ENCODE results near the gene KCNQ5. TPM values are rescaled to one million over a fixed set of nuclear protein-coding genes. Genes with fewer than 3 reads are reported as not detected.

KCNQ5 gene
- total RNA-seq, 6 donors from 2014 or later: 0.30 to 3.1 (median 0.32) TPM

GRCh38 chr6:73152966-73153757 lies 531.3 kb downstream of the KCNQ5 start:
- 44 to 47% methylated on average over 2 of the region's 2 CpGs for WGBS, 2 donors
- no peak for TF ChIP-seq EP300 (IDR thresholded peaks at IDR 0.05)

GRCh38 chr6:73156793-73157767 lies 535.2 kb downstream of the KCNQ5 start:
- DNase-seq (peak in 1 of 2 donors; percentile 66), ATAC-seq (ENCODE audit: low FRiP score in 2 of 2) (no peak)
- no peaks in the 10 kb centered on the region for H3K27me3 ChIP-seq
- no peaks in the 10 kb centered on the region for H3K36me3 ChIP-seq
- H3K4me3 ChIP-seq: no peak overlapping the region
- WGBS, 2 donors: 92 to 95% methylated on average over 41 of the region's 41 CpGs
- H3K27ac ChIP-seq: no peak overlapping the region
- no peaks in the 10 kb centered on the region for H3K4me1 ChIP-seq
- TF ChIP-seq EP300 (IDR thresholded peaks at IDR 0.05) (no peak), POLR2AphosphoS5 (IDR thresholded peaks at IDR 0.05) (no peak), CTCF (IDR thresholded peaks at IDR 0.05) (no peak), POLR2A (IDR thresholded peaks at IDR 0.05) (no peak)
- peaks cover 0 to 5% (median 0%) of the 10 kb centered on the region in 4 donors for H3K9me3 ChIP-seq

More at GRCh38 chr6:73152966-73153757, 531.3 kb downstream of the KCNQ5 start:
- Histone ChIP-seq H3K4me3 (no peak overlapping the region), H3K27me3 (no peaks in the 10 kb centered on the region), H3K9me3 (peaks cover 0 to 5% (median 0%) of the 10 kb centered on the region in 4 donors), H3K36me3 (no peaks in the 10 kb centered on the region), H3K4me1 (no peaks in the 10 kb centered on the region), H3K27ac (no peak overlapping the region)
- DNase-seq (no peak), ATAC-seq (ENCODE audit: low FRiP score in 2 of 2) (no peak)

- H3K9me3 ChIP-seq: peaks cover 0 to 5% (median 0%) of the 10 kb centered on the region in 4 donors
- ATAC-seq (ENCODE audit: low FRiP score in 2 of 2) (no peak), DNase-seq (peak in 1 of 2 donors; percentile 61)
- no peak overlapping the region for H3K4me3 ChIP-seq
- H3K27ac ChIP-seq: no peak overlapping the region
- H3K27me3 ChIP-seq: no peaks in the 10 kb centered on the region
- H3K4me1 ChIP-seq: no peaks in the 10 kb centered on the region
- TF ChIP-seq POLR2AphosphoS5 (IDR thresholded peaks at IDR 0.05) (no peak), CTCF (IDR thresholded peaks at IDR 0.05) (no peak), POLR2A (IDR thresholded peaks at IDR 0.05) (no peak), EP300 (IDR thresholded peaks at IDR 0.05) (no peak)
- 93 to 94% methylated on average over 30 to 31 of the region's 34 CpGs for WGBS, 2 donors
- no peaks in the 10 kb centered on the region for H3K36me3 ChIP-seq
Measured at GRCh38 chr6:73157870-73158269, 536.0 kb downstream of the KCNQ5 start.

- Histone ChIP-seq H3K36me3 (no peaks in the 10 kb centered on the region), H3K4me1 (no peaks in the 10 kb centered on the region), H3K27ac (no peak overlapping the region), H3K4me3 (no peak overlapping the region), H3K27me3 (no peaks in the 10 kb centered on the region), H3K9me3 (no peaks in the 10 kb centered on the region)
- DNase-seq: no peak
- 38 to 59% methylated on average over 4 of the region's 4 CpGs for WGBS, 2 donors
- TF ChIP-seq CTCF (IDR thresholded peaks at IDR 0.05): no peak
- TF ChIP-seq POLR2AphosphoS5 (IDR thresholded peaks at IDR 0.05): no peak
- TF ChIP-seq EP300 (IDR thresholded peaks at IDR 0.05): no peak
- no peak for TF ChIP-seq POLR2A (IDR thresholded peaks at IDR 0.05)
- ATAC-seq (ENCODE audit: low FRiP score in 2 of 2): no peak
Measured at GRCh38 chr6:73169111-73169510, 547.2 kb downstream of the KCNQ5 start.

- H3K9me3 ChIP-seq: no peaks in the 10 kb centered on the region
- 70 to 81% methylated on average over 5 of the region's 5 CpGs for WGBS, 2 donors
- TF ChIP-seq EP300 (IDR thresholded peaks at IDR 0.05) (no peak), POLR2A (IDR thresholded peaks at IDR 0.05) (no peak), POLR2AphosphoS5 (IDR thresholded peaks at IDR 0.05) (no peak), CTCF (IDR thresholded peaks at IDR 0.05) (no peak)
- no peaks in the 10 kb centered on the region for H3K4me1 ChIP-seq
- H3K4me3 ChIP-seq: no peak overlapping the region
- H3K36me3 ChIP-seq: no peaks in the 10 kb centered on the region
- no peak overlapping the region for H3K27ac ChIP-seq
- H3K27me3 ChIP-seq: no peaks in the 10 kb centered on the region
- DNase-seq (no peak), ATAC-seq (ENCODE audit: low FRiP score in 2 of 2) (no peak)
Measured at GRCh38 chr6:73169633-73170032, 547.8 kb downstream of the KCNQ5 start.
